SK-N-MC (cell line): ENCODE results near the gene CLIP4.

Source experiments
- EZH2 ChIP-seq: fragments of 200-600 bp; sonication (generic); IDR thresholded peaks from one replicate; pipeline ENCODE4 v1.6.1; 2017; ENCODE audit warnings: antibody characterized with exemption
- FOXP2 ChIP-seq: optimal IDR thresholded peaks from 2 replicates; pipeline ENCODE3; 2011; ENCODE audit warnings: mild to moderate bottlenecking, moderate library complexity; ENCODE audit not compliant: insufficient read depth; ENCODE audit errors: extremely low read length, control extremely low read depth
- POLR2AphosphoS5 ChIP-seq: IDR thresholded peaks from 2 replicates; pipeline ENCODE4 v1.6.1; 2012; ENCODE audit warnings: mild to moderate bottlenecking, low read depth, low read length, borderline replicate concordance

DNA sequence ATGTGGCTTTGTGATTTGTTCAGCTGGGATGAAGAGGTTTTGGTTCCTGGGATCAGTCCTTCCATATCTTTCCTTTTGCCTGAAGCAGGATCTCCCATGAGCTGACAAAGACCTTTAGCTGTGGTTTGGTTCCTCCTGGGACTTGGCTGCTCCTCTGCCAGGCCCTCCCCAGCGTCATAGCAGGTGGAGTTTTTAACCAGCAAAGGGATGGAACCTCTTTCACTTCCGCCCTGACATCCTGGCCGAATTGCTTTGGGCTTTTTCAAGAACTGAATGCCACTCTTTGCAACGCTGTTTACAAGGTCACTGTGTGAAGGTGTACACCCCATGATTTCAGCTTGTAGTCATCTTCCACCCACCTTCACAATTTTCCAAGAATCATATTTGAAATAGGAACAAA, 41.3 kb upstream of the CLIP4 start:
- TF ChIP-seq EZH2 (no peak), POLR2AphosphoS5 (no peak), FOXP2 (no peak)
